Right atrium auricular region (tissue), 2 donors: ENCODE results near the gene TOP3B. TPM values are rescaled to one million over a fixed set of nuclear protein-coding genes. Genes with fewer than 3 reads are reported as not detected.

Experiments
- DNase-seq: peaks from one replicate; pipeline ENCODE4 v3.0.0-alpha.2; 2019; ENCODE audit warnings: low spot score
- H3K27ac ChIP-seq, 2 donors: fragments of 200-600 bp; sonication (generic); 1 replicate in 1 of 2; 2 replicates in 1 of 2; pipeline ENCODE4 v1.5.1; 2016 to 2019
- H3K27me3 ChIP-seq, 2 donors: fragments of 200-600 bp; sonication (generic); one replicate each; pipeline versions ENCODE4 v1.5.1 to v1.6.0; 2017 to 2019
- H3K36me3 ChIP-seq: fragments of 200-600 bp; sonication (generic); one replicate; pipeline ENCODE4 v1.5.1; 2016
- H3K4me1 ChIP-seq, 2 donors: fragments of 200-600 bp; sonication (generic); one replicate each; pipeline versions ENCODE4 v1.5.1 to v1.6.0; 2017 to 2019
- H3K4me3 ChIP-seq, 2 donors: fragments of 200-600 bp; sonication (generic); 1 replicate in 1 of 2; 2 replicates in 1 of 2; pipeline ENCODE4 v1.5.1; 2017 to 2019; ENCODE audit warnings: mild to moderate bottlenecking in 1 of 2, moderate library complexity in 1 of 2
- H3K9me3 ChIP-seq, 2 donors: fragments of 200-600 bp; sonication (generic); one replicate each; pipeline ENCODE4 v1.5.1; 2019
- CTCF ChIP-seq, 2 donors: fragments of 200-600 bp; sonication (generic); IDR thresholded peaks; one replicate each; pipeline ENCODE4 v1.5.1; 2019; ENCODE audit warnings: antibody characterized with exemption in 2 of 2
- total RNA-seq, 2 donors: library from RNA; depleted of rRNA; stranded (reverse); fragments of >200 nt; gene quantifications; one replicate each; pipeline ENCODE4 v1.1.0, GENCODE V29; 2016

The TOP3B gene
- total RNA-seq, 2 donors from 2014 or later, result 11.5 to 12.3 TPM

GRCh38 chr22:21958360-21959273, 24.0 kb downstream of the TOP3B start:
- H3K27me3 ChIP-seq, result no peaks in the 10 kb centered on the region
- no peak overlapping the region for H3K27ac ChIP-seq
- peaks cover 33% of the 10 kb centered on the region for H3K36me3 ChIP-seq
- H3K4me3 ChIP-seq, result no peak overlapping the region
- DNase-seq, result no peak
- no peaks in the 10 kb centered on the region for H3K9me3 ChIP-seq
- TF ChIP-seq CTCF (IDR thresholded peaks at IDR 0.05), result no peak
- no peaks in the 10 kb centered on the region for H3K4me1 ChIP-seq

GRCh38 chr22:21952586-21953571, 29.7 kb downstream of the TOP3B start, which contains the start of gene PPM1F:
PPM1F (minus strand) TSS chr22:21952848; CDS start chr22:21946048, 6,800 bp downstream.
- Histone ChIP-seq H3K9me3 (no peaks in the 10 kb centered on the region), H3K27ac (peak within 1 kb of the TSS; percentile 72 to 76), H3K27me3 (no peaks in the 10 kb centered on the region), H3K4me1 (peaks cover 0 to 43% of the 10 kb centered on the region in 2 donors), H3K36me3 (no peaks in the 10 kb centered on the region), H3K4me3 (peak within 1 kb of the TSS; percentile 73 to 81)
- peak; percentile 95 to 96 for TF ChIP-seq CTCF (IDR thresholded peaks at IDR 0.05)
- DNase-seq, result peak; percentile 81

GRCh38 chr22:21951931-21952465, 30.6 kb downstream of the TOP3B start:
- peaks cover 0 to 52% of the 10 kb centered on the region in 2 donors for H3K4me1 ChIP-seq
- no peak for TF ChIP-seq CTCF (IDR thresholded peaks at IDR 0.05)
- peak overlapping the region; percentile 72 to 76 for H3K27ac ChIP-seq
- DNase-seq, result peak; percentile 63
- H3K4me3 ChIP-seq, result peak overlapping the region; percentile 73 to 81
- no peaks in the 10 kb centered on the region for H3K9me3 ChIP-seq
- H3K27me3 ChIP-seq, result no peaks in the 10 kb centered on the region
- no peaks in the 10 kb centered on the region for H3K36me3 ChIP-seq

- Histone ChIP-seq H3K4me1 (peaks cover 0 to 60% of the 10 kb centered on the region in 2 donors), H3K27me3 (no peaks in the 10 kb centered on the region), H3K27ac (no peak overlapping the region), H3K4me3 (no peak overlapping the region), H3K9me3 (no peaks in the 10 kb centered on the region), H3K36me3 (no peaks in the 10 kb centered on the region)
- TF ChIP-seq CTCF (IDR thresholded peaks at IDR 0.05), result no peak
- DNase-seq, result no peak
These were observed 31.5 kb downstream of the TOP3B start for GRCh38 chr22:21951062-21951461.

GRCh38 chr22:21949948-21950347, 32.6 kb downstream of the TOP3B start:
- Histone ChIP-seq H3K27me3 (no peaks in the 10 kb centered on the region), H3K9me3 (no peaks in the 10 kb centered on the region), H3K4me1 (peaks cover 0 to 71% of the 10 kb centered on the region in 2 donors), H3K27ac (peak overlapping the region; percentile 36 to 58), H3K4me3 (no peak overlapping the region), H3K36me3 (peaks cover 8% of the 10 kb centered on the region)
- no peak for DNase-seq
- TF ChIP-seq CTCF (IDR thresholded peaks at IDR 0.05), result no peak
